Stimulated activated CD4-positive, alpha-beta T cell treated with anti-CD3 and anti-CD28 coated beads, TNF-alpha, amount 100 ng/mL, for 1 hour (primary cell): ENCODE data around the gene UBE4B.
"Not testable (repeated sequence)": the region's sequence is repeated elsewhere in the genome, so short reads cannot be mapped to it uniquely, and the experiment has no call there.

Experiments
- DNase-seq, 3 donors: peaks; one replicate each; pipeline ENCODE4 v3.0.0-alpha.2; 2020; ENCODE audit warnings: low read depth in 3 of 3, low spot score in 1 of 3

UBE4B gene

GRCh38 chr1:10070206-10070605 is 37.4 kb downstream of the UBE4B start:
- DNase-seq = no peak

DNA sequence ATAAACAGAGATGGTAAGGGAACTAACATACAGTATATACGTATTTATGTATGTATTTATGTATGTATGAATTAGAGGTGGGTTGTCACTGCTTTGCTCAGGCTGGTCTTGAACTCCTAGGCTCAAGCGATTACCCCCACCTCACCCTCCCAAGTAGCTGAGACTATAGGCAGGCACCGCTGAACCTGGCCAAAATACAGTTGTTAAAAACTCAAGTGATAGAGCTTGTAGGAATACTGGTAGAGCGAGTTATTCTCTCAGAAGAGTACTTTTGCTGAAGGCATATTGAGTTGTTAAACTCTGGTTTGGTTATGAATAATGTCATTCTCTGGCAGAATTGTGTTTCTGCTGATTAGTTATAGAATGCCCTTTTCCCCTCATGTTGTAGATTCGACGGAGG is 38.9 kb downstream of the UBE4B start:
- DNase-seq = no peak

DNA sequence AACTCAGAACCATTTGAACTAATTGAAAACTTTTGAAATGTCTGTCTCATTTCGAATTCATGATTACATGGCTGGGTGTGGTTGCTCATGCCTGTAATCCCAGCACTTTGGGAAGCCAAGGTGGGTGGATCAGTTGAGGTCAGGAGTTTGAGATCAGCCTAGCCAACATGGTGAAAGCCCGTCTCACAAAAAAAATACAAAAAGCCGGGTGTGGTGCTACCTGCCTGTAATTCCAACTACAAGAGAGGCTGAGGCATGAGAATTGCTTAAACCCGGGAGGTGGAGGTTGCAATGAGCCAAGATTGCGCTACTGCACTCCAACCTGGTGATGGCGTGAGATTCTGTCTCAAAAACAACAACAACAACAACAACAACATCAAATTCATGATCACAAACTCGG is 40.6 kb downstream of the UBE4B start:
- DNase-seq = not testable (repeated sequence)

GRCh38 chr1:10074059-10074851 is 41.5 kb downstream of the UBE4B start:
- DNase-seq = peak in 2 of 3 donors; percentile 10

DNA sequence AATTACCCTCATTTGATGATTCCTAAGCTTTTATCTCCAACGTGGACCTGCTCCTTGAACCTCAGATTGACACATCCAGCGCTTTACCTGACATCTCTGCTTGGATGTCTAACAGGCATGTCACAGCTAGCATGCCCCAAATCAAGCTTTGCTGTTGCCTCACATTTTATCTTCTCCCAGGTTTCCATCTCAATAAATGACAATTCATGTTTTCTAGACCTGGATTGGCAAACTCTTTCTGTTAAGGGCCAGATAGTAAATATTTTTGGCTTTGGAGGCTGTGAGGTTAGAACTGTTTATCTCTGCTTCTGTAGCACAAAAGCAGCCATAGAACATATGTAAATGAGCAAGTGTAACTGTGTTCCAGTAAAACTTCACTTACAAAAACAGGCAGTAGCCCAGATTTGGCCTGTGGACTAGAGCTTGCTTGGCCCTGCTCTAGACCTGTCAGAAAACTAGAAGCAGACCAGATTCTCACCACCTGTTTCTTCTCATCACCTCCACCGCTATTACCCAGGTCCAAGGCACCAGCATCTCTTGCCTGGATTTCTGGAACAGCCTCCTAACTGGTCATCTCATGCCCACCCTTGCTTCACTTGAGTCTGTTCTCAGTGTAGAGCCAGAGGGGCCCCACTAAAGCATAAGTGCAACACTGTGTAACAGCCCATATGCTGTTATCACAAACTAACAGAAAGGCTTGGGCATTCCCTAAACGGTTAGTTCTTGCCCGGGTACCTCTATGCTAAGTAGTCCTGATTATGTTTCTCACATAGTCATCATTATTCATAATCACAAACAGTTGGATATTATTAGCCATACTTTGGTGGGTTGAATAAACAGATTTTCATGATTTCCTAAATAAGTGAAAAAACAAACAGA is 42.3 kb downstream of the UBE4B start:
- DNase-seq = no peak

GRCh38 chr1:10075732-10076131 is 43.0 kb downstream of the UBE4B start:
- no peak for DNase-seq

GRCh38 chr1:10078494-10078893 is 45.7 kb downstream of the UBE4B start:
- no peak for DNase-seq

DNA sequence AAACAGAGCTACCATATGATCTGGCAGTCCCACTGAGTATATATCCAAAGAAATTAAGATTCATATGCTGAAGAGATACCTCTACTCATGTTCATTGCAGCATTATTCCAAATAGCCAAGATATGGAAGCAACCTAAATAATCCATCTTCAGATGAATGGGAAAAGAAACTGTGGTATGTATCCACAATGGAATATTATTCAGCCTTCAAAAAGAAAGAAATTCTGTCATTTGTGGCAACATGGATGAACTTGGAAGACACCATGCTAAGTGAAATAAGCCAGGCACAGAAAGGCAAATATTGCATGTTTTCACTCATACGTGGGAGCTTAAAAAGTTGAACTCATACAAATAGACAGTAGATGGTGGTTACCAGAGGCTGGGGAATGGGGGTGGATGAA is 47.8 kb downstream of the UBE4B start:
- DNase-seq = no peak

DNA sequence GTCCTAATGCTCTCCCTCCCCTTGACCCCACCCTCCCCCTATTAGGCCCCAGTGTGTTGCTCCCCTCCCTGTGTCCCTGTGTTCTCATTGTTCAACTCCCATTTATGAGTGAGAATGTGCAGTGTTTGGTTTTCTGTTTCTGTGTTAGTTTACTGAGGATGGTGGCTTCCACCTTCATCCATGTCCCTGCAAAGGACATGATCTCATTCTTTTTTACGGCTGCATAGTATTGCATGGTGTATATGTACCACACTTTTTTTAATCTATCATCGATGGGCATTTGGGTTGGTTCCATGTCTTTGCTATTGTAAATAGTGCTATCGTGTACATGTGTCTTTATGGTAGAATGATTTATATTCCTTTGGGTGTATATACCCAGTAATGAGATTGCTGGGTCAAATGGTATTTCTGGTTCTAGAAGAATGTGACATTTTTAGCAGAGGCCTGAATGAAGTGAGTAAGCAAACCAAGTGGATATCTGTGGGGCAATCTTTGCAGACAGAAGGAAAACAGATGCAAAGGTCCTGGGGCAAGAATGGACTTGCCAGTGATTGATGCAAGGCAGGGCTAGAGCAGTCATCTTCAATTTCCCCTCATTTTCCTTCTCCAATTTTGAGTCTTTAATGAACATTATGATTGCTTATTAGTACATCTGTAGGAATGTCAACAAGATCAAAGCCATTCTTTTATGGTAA is 50.2 kb downstream of the UBE4B start:
- no peak for DNase-seq

DNA sequence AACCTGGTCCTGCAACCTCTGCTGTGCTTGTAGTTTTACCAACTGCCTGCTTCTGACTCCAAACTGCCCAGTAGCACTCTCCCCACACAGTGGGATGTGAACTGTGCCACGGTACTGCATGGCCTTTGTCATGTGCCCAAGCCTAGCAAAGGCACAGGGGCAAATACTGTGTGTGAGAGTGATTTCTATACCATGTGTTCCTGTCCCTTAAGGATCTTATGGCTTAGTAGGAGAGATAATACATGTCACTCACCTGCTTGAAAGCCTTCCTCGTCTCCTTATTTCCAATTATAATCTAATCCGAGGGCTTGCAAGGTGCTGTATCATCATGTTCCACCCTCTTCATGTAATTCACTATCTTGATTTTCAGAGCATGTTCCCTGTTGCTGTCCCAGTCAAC is 51.3 kb downstream of the UBE4B start:
- DNase-seq = no peak

GRCh38 chr1:10085076-10085475 is 52.3 kb downstream of the UBE4B start:
- no peak for DNase-seq

DNA sequence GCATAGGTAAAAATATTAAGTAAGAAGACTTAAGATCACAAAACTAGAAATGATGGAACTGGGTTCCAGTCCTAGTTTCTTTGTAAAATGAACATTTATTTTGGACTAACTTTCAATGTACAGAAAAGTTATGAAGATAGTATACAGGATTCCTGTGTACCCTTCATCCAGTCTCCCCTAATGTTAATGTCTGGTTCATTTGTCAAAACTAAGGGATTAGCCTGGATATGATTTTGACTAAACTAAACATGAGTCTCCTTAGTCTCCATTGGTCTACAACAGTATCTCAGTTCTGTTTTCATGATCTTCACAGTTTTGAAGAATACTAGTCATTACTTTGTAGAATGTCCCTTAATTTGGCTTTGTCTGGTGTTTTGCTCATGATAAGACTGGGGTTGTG is 54.5 kb downstream of the UBE4B start:
- DNase-seq = no peak

DNA sequence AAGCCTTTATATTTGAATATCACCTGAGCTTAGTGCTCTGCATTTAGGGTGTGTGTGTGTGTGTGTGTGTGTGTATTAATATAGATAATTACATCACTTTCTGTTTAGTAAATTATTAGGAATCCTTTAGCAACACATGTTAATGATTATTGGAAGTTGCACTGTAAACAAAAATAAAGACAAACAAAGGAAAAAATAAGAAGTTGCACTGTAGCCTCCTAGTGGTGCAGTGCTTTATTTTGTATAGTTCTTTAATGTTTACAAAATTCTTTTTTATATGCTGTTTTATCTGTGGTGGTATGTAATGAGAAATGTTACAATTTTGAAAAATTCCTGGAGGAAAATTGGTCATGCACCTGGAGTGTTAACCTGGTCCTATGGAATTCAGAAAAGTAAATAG is 69.2 kb downstream of the UBE4B start:
- no peak for DNase-seq

GRCh38 chr1:10103193-10103592 is 70.4 kb downstream of the UBE4B start:
- DNase-seq = no peak

- DNase-seq = no peak
Measured at GRCh38 chr1:10104834-10105233, 72.1 kb downstream of the UBE4B start.

DNA sequence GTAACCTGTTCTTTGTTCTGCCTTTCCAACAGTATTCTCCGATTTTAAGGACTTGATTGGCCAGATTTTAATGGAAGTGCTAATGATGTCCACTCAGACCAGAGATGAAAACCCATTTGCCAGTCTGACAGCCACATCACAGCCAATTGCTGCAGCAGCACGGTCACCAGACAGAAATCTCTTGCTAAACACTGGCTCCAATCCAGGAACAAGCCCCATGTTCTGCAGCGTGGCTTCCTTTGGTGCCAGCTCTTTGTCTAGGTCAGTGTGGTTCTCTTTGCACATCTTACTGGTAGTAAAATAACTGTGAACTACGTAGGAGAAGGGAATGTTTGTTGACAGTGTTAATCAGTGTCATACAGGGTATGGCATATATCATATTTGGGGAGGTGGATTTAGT is 72.7 kb downstream of the UBE4B start:
- no peak for DNase-seq

- no peak for DNase-seq
Measured at GRCh38 chr1:10106241-10106640, 73.5 kb downstream of the UBE4B start.

DNA sequence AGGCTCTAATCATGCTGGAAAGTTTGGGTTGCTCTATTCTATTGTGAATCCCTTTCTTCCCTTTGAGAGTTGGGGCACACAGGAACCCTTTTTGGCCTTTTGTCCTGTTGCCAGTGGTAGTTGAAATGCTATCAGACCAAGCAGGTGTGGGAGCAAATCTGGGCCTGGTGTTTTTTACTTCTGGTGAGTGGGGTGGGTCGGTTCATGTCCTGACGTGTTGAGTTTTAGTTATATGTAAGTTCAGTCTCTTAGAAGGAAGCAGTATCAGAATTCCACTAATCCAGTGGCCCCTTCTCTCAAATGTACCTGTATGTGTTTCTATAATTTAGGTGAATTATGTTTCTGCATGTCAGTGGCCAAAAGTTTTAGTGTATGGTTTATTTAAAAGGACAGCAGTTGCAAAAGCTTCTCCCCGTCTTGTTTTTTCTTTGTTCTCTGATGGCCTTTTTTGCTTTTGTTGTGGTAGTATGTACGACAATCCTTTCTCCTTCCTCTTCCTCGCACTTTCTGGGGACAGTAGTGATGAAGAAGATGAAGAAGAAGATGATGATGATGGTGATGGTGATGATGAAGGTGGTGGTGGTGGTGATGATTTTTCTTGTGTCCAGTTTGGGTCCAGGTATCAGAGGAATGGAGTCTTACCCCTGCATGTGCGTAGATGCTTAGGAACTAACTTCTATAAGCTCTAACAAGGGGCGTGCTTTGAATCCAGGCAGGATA is 74.2 kb downstream of the UBE4B start:
- no peak for DNase-seq

- DNase-seq = not testable (repeated sequence)
Measured at GRCh38 chr1:10107476-10107847, 74.7 kb downstream of the UBE4B start.

- DNase-seq = no peak
Measured at GRCh38 chr1:10108134-10108663, 75.4 kb downstream of the UBE4B start.
